Measurements from ENCODE around the gene ANKHD1.

The ANKHD1 gene

GRCh38 chr5:140401362-140402257 is at the start of gene ANKHD1:
Gene ANKHD1 (plus strand): TSS chr5:140401833. CDS start chr5:140401968, 135 bp downstream.
- Histone ChIP-seq H3K27ac (peak within 1 kb of the TSS; percentile 73 to 98 (median 95)), H3K4me3 (peak within 1 kb of the TSS; percentile 87 to 100 (median 97))

GRCh38 chr5:140355546-140355945 is 46.1 kb upstream of the ANKHD1 start:
- Histone ChIP-seq H3K4me3 (no peak overlapping the region), H3K27ac (no peak overlapping the region)

- H3K27ac ChIP-seq: peak overlapping the region in 2 of 21 experiments; percentile 10 to 18
- H3K4me3 ChIP-seq: no peak overlapping the region
Measured at GRCh38 chr5:140356853-140357725, 44.5 kb upstream of the ANKHD1 start.

- H3K27ac ChIP-seq: no peak overlapping the region
- no peak overlapping the region for H3K4me3 ChIP-seq
Measured at GRCh38 chr5:140357726-140358093, 43.9 kb upstream of the ANKHD1 start.

- Histone ChIP-seq H3K27ac (no peak overlapping the region), H3K4me3 (no peak overlapping the region)
Measured at GRCh38 chr5:140358738-140359310, 42.8 kb upstream of the ANKHD1 start.

- Histone ChIP-seq H3K27ac (no peak within 1 kb of the TSS), H3K4me3 (no peak within 1 kb of the TSS)
Measured at GRCh38 chr5:140360101-140360500, 41.5 kb upstream of the ANKHD1 start, which contains the start of gene SLC4A9. Gene SLC4A9 (plus strand): TSS chr5:140360194. CDS start chr5:140360237, 43 bp downstream.

GRCh38 chr5:140360681-140361479 is 40.8 kb upstream of the ANKHD1 start:
- H3K4me3 ChIP-seq: no peak overlapping the region
- H3K27ac ChIP-seq: no peak overlapping the region

- Histone ChIP-seq H3K27ac (no peak overlapping the region), H3K4me3 (no peak overlapping the region)
Measured at GRCh38 chr5:140361901-140362300, 39.7 kb upstream of the ANKHD1 start.

- Histone ChIP-seq H3K27ac (no peak overlapping the region), H3K4me3 (no peak overlapping the region)
Measured at GRCh38 chr5:140362311-140362710, 39.3 kb upstream of the ANKHD1 start.

- Histone ChIP-seq H3K27ac (no peak overlapping the region), H3K4me3 (peak overlapping the region in 3 of 7 experiments; percentile 21 to 28 (median 23))
Measured at GRCh38 chr5:140362875-140363630, 38.6 kb upstream of the ANKHD1 start.

GRCh38 chr5:140363631-140364471 is 37.8 kb upstream of the ANKHD1 start:
- Histone ChIP-seq H3K27ac (no peak overlapping the region), H3K4me3 (peak overlapping the region in 3 of 7 experiments; percentile 21 to 28 (median 23))

- Histone ChIP-seq H3K4me3 (no peak overlapping the region), H3K27ac (no peak overlapping the region)
Measured at GRCh38 chr5:140364472-140364765, 37.2 kb upstream of the ANKHD1 start.

GRCh38 chr5:140365282-140365681 is 36.4 kb upstream of the ANKHD1 start:
- no peak overlapping the region for H3K4me3 ChIP-seq

GRCh38 chr5:140365941-140366340 is 35.7 kb upstream of the ANKHD1 start:
- H3K4me3 ChIP-seq: no peak overlapping the region
- H3K27ac ChIP-seq: no peak overlapping the region

More at GRCh38 chr5:140365282-140365681, 36.4 kb upstream of the ANKHD1 start:
- H3K27ac ChIP-seq: no peak overlapping the region

- Histone ChIP-seq H3K27ac (no peak overlapping the region), H3K4me3 (no peak overlapping the region)
Measured at GRCh38 chr5:140366589-140367255, 34.9 kb upstream of the ANKHD1 start.

GRCh38 chr5:140367256-140368013 is 34.2 kb upstream of the ANKHD1 start:
- no peak overlapping the region for H3K27ac ChIP-seq
- no peak overlapping the region for H3K4me3 ChIP-seq
